Neural progenitor cell (in vitro differentiated cells): ENCODE data around the gene PRSS27. TPM values are rescaled to one million over a fixed set of nuclear protein-coding genes. Genes with fewer than 3 reads are reported as not detected.

Experiments
- DNase-seq: peaks from one replicate; pipeline ENCODE4 v3.0.0-alpha.2; 2016; ENCODE audit warnings: low spot score
- H2AFZ ChIP-seq: fragments of 200-600 bp; sonication (generic); replicated peaks from 2 replicates; pipeline ENCODE4 v1.6.1; 2016; ENCODE audit warnings: antibody characterized with exemption
- H3F3A ChIP-seq: fragments of 200-600 bp; sonication (generic); 2 replicates; pipeline ENCODE4 v1.6.1; 2016; ENCODE audit warnings: antibody characterized with exemption, low read depth
- H3K27ac ChIP-seq: fragments of 200-600 bp; sonication (generic); 2 replicates; pipeline ENCODE4 v1.5.1; 2016; ENCODE audit warnings: mild to moderate bottlenecking
- H3K27me3 ChIP-seq: fragments of 200-600 bp; sonication (generic); 2 replicates; pipeline ENCODE4 v1.6.1; 2016; ENCODE audit warnings: mild to moderate bottlenecking, moderate library complexity
- H3K36me3 ChIP-seq: fragments of 200-600 bp; sonication (generic); 2 replicates; pipeline ENCODE4 v1.5.1; 2016
- H3K4me1 ChIP-seq: fragments of 200-600 bp; sonication (generic); 2 replicates; pipeline ENCODE4 v1.6.1; 2016; ENCODE audit warnings: mixed run types
- H3K4me2 ChIP-seq: fragments of 200-600 bp; sonication (generic); 2 replicates; pipeline ENCODE4 v1.6.1; 2016
- H3K4me3 ChIP-seq: fragments of 200-600 bp; sonication (generic); 2 replicates; pipeline ENCODE4 v1.5.1; 2016
- H3K79me2 ChIP-seq: fragments of 200-600 bp; sonication (generic); 2 replicates; pipeline ENCODE4 v1.6.1; 2016; ENCODE audit warnings: low read depth
- H3K9ac ChIP-seq: fragments of 200-600 bp; sonication (generic); 2 replicates; pipeline ENCODE4 v1.6.1; 2016
- H3K9me3 ChIP-seq: fragments of 200-600 bp; sonication (generic); 2 replicates; pipeline ENCODE4 v1.5.1; 2016; ENCODE audit warnings: low read depth
- H4K20me1 ChIP-seq: fragments of 200-600 bp; sonication (generic); 2 replicates; pipeline ENCODE4 v1.6.1; 2016; ENCODE audit warnings: low read depth
- H3K27ac Mint-ChIP-seq: 3 replicates; pipeline ENCODE4 v1.8.0; 2021; ENCODE audit warnings: mixed read lengths
- H3K27me3 Mint-ChIP-seq: 2 replicates; pipeline ENCODE4 v1.8.0; 2022; ENCODE audit warnings: low read depth, mild to moderate bottlenecking, inconsistent platforms, moderate library complexity, mixed read lengths; ENCODE audit not compliant: insufficient read depth
- H3K36me3 Mint-ChIP-seq: 3 replicates; pipeline ENCODE4 v1.8.0; 2021; ENCODE audit warnings: mixed read lengths
- H3K4me1 Mint-ChIP-seq: 3 replicates; pipeline ENCODE4 v1.8.0; 2021; ENCODE audit warnings: mixed read lengths
- H3K4me3 Mint-ChIP-seq: 3 replicates; pipeline ENCODE4 v1.8.0; 2021; ENCODE audit warnings: mild to moderate bottlenecking, moderate library complexity, mixed read lengths
- H3K9me3 Mint-ChIP-seq: 3 replicates; pipeline ENCODE4 v1.8.0; 2020; ENCODE audit warnings: mixed read lengths
- CTCF ChIP-seq: fragments of 200-600 bp; sonication (generic); IDR thresholded peaks from 2 replicates; pipeline ENCODE4 v1.5.1; 2017; ENCODE audit warnings: antibody characterized with exemption, mild to moderate bottlenecking
- EZH2 ChIP-seq: fragments of 200-600 bp; sonication (generic); IDR thresholded peaks from 2 replicates; pipeline ENCODE4 v1.6.1; 2017; ENCODE audit warnings: antibody characterized with exemption, mild to moderate bottlenecking, moderate library complexity
- EZH2phosphoT487 ChIP-seq: fragments of 200-600 bp; sonication (generic); IDR thresholded peaks from 2 replicates; pipeline ENCODE4 v1.6.1; 2017; ENCODE audit warnings: antibody characterized with exemption
- total RNA-seq: library from RNA; depleted of rRNA; stranded (reverse); fragments of >200 nt; gene quantifications from 2 replicates; pipeline ENCODE4 v1.2.3, GENCODE V29; 2015; ENCODE audit warnings: low replicate concordance

Gene PRSS27
- total RNA-seq, 1 donor from 2014 or later, result 1.8 TPM

- H3K9me3 ChIP-seq, result no peaks in the 10 kb centered on the region
- H3K4me2 ChIP-seq, result no peak overlapping the region
- Mint-ChIP-seq H3K9me3 (no peaks in the 10 kb centered on the region), H3K27ac (no peak overlapping the region), H3K27me3 (peaks cover 3% of the 10 kb centered on the region), H3K4me1 (no peaks in the 10 kb centered on the region), H3K4me3 (no peak overlapping the region), H3K36me3 (peaks cover 2% of the 10 kb centered on the region)
- H3K4me3 ChIP-seq, result no peak overlapping the region
- H3K79me2 ChIP-seq, result no peaks in the 10 kb centered on the region
- no peaks in the 10 kb centered on the region for H3F3A ChIP-seq
- no peaks in the 10 kb centered on the region for H3K36me3 ChIP-seq
- no peak for TF ChIP-seq EZH2phosphoT487
- no peak for TF ChIP-seq EZH2
- TF ChIP-seq CTCF, result no peak
- H3K27me3 ChIP-seq, result no peaks in the 10 kb centered on the region
- H3K27ac ChIP-seq, result no peak overlapping the region
- no peaks in the 10 kb centered on the region for H4K20me1 ChIP-seq
- no peak for DNase-seq
- no peaks in the 10 kb centered on the region for H3K4me1 ChIP-seq
- H2AFZ ChIP-seq, result no peak overlapping the region
- no peak overlapping the region for H3K9ac ChIP-seq
These were observed 18.1 kb downstream of the PRSS27 start for GRCh38 chr16:2701713-2702437.

GRCh38 chr16:2701272-2701671 is 18.8 kb downstream of the PRSS27 start:
- no peaks in the 10 kb centered on the region for H4K20me1 ChIP-seq
- Mint-ChIP-seq H3K9me3 (no peaks in the 10 kb centered on the region), H3K4me3 (no peak overlapping the region), H3K36me3 (peaks cover 2% of the 10 kb centered on the region), H3K4me1 (no peaks in the 10 kb centered on the region), H3K27me3 (peaks cover 3% of the 10 kb centered on the region), H3K27ac (no peak overlapping the region)
- H2AFZ ChIP-seq, result no peak overlapping the region
- no peaks in the 10 kb centered on the region for H3K79me2 ChIP-seq
- no peak overlapping the region for H3K4me2 ChIP-seq
- H3F3A ChIP-seq, result no peaks in the 10 kb centered on the region
- no peak overlapping the region for H3K9ac ChIP-seq
- no peaks in the 10 kb centered on the region for H3K36me3 ChIP-seq
- no peaks in the 10 kb centered on the region for H3K9me3 ChIP-seq
- TF ChIP-seq CTCF (no peak), EZH2phosphoT487 (no peak), EZH2 (no peak)
- H3K4me1 ChIP-seq, result no peaks in the 10 kb centered on the region
- H3K27me3 ChIP-seq, result no peaks in the 10 kb centered on the region
- DNase-seq, result no peak
- no peak overlapping the region for H3K27ac ChIP-seq
- no peak overlapping the region for H3K4me3 ChIP-seq

DNA sequence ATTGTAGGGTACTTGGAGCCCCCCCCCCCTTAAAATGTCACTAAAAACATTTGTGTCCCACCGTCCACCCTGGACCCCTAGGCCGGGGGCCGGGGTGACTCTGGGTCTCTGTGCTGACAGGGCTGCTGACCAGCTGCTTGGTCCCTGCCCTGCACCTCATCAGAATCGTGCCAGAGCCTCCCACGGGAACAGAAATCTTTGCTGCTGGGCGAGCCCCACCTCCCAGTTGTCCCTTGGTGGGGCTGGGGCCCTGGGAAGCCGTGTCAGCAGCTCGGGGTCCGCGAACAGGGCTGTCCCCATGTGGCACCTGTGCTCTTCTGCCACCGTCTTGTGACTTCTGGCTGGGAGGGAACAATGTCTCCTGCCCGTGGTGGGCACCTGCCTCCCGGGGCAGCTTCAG is 19.2 kb downstream of the PRSS27 start:
- Histone ChIP-seq H3K4me3 (no peak overlapping the region), H3K4me2 (no peak overlapping the region), H3K9me3 (no peaks in the 10 kb centered on the region), H3K9ac (no peak overlapping the region), H3K36me3 (no peaks in the 10 kb centered on the region), H3F3A (no peaks in the 10 kb centered on the region), H3K27me3 (no peaks in the 10 kb centered on the region), H3K79me2 (no peaks in the 10 kb centered on the region), H2AFZ (no peak overlapping the region), H4K20me1 (no peaks in the 10 kb centered on the region), H3K4me1 (no peaks in the 10 kb centered on the region), H3K27ac (no peak overlapping the region)
- DNase-seq, result no peak
- Mint-ChIP-seq H3K9me3 (no peaks in the 10 kb centered on the region), H3K4me1 (no peaks in the 10 kb centered on the region), H3K27me3 (peaks cover 3% of the 10 kb centered on the region), H3K4me3 (no peak overlapping the region), H3K36me3 (peaks cover 2% of the 10 kb centered on the region), H3K27ac (no peak overlapping the region)
- no peak for TF ChIP-seq CTCF
